HG02973 (cell line): ENCODE data around the gene VPS35L.
"Not testable (repeated sequence)": the region's sequence is repeated elsewhere in the genome, so short reads cannot be mapped to it uniquely, and the experiment has no call there.

Experiments used
- ATAC-seq: cut with Tn5 transposase; IDR thresholded peaks from one replicate; pipeline ENCODE4 v1.9.1; 2021; ENCODE audit warnings: moderate library complexity; ENCODE audit not compliant: unreplicated experiment

VPS35L gene

GRCh38 chr16:19532601-19533000 lies 22.9 kb upstream of the VPS35L start:
- ATAC-seq = no peak

- no peak for ATAC-seq
Observed at GRCh38 chr16:19540241-19540970, 15.1 kb upstream of the VPS35L start.

DNA sequence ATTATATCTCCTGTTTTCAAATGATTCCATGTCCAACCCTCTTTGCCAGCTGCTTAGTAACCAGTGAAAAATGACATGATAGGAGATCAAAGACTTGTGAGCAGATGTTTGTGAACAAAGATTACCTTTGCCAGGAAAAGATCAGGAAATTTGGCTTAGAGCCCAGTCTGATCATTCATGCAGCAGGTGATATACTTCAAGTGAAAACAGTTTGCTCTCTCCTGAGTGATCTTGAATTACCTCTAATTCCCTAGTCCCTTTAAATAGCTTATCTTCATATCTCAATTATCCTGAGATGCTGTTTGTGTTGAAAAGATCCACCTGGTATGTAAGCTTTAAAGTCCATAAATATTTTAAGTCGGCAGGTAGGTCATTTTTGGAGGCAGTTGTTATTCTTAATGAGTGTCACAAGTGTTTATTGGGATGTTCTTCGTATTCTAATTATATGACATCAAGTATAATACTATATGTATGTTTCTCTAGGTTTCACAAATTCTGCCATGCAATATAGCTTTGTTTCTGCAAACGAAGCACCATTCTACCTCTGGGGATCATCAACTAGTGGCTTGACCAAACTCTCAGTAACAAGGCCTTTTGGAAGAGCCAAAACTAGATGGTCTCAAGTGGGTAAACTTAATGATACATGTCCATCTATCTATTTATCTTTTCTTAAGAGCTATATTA lies 13.2 kb upstream of the VPS35L start:
- ATAC-seq = no peak

DNA sequence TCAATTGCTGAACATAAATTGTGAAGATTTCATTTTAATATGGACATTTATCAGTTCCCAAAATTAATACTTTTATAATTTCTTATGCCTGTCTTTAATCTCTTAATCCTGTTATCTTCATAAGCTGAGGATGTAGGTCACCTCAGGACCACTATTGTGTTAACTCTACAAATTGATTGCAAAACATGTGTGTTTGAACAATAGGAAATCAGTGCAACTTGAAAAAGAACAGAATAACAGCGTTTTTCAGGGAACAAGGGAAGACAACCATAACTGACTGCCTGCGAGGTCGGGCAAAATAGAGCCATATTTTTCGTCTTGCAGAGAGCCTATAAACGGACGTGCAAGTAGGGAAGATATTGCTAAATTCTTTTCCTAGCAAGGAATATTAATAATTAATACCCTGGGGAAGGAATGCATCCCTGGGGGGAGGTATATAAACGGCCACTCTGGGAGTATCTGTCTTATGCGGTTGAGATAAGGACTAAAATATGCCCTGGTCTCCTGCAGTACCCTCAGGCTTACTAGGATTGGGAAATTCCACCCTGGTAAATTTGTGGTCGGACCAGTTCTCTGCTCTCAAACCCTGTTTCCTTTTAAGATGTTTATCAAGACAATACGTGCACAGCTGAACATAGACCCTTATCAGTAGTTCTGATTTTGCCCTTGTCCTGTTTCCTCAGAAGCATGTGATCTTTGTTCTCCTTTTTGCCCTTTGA lies 12.1 kb upstream of the VPS35L start:
- not testable (repeated sequence) for ATAC-seq

- ATAC-seq = no peak
Observed at GRCh38 chr16:19548144-19548543, 7.4 kb upstream of the VPS35L start.

- ATAC-seq = no peak
Observed at GRCh38 chr16:19549673-19550072, 5.8 kb upstream of the VPS35L start.

DNA sequence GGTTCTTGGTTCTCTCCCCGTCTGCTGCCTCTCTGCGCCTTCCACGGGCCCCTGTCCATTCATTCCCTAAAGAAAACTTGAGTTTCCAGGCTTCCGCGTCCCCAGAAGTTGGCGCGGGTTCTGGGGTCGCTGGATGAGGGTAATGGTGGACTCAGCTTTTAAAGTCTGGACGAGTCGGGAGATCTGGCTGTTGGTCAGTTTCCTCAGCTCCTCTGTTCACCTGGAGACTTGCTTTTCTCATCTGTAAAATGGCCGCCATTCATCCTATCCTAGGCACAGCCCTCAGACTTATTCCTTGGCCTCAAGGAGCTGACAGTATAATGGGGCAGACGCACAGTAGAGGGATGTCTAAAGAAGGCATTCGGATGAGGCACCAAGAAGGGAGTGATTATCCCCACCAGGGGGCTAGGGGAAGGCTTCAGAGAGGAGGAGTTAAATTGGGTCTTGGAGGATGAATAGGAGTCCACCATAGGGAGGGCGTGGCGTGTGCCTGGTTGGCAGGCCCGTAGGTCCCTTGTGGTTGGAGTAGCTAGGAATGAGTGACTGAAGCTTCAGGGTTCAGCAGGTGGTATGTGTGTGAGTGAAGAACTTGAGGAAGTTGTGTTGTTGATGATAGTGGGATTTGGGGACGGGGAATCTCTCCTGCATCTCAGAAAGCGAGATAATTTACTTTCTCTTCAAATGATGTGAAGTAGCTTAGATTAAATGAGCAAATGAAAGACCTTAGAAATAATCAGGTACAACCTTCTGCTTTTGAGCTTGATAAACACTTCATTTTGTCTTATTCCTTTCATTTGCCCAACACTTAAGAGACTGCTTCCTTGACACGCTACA lies 652 bp downstream of the VPS35L start:
- ATAC-seq = no peak

DNA sequence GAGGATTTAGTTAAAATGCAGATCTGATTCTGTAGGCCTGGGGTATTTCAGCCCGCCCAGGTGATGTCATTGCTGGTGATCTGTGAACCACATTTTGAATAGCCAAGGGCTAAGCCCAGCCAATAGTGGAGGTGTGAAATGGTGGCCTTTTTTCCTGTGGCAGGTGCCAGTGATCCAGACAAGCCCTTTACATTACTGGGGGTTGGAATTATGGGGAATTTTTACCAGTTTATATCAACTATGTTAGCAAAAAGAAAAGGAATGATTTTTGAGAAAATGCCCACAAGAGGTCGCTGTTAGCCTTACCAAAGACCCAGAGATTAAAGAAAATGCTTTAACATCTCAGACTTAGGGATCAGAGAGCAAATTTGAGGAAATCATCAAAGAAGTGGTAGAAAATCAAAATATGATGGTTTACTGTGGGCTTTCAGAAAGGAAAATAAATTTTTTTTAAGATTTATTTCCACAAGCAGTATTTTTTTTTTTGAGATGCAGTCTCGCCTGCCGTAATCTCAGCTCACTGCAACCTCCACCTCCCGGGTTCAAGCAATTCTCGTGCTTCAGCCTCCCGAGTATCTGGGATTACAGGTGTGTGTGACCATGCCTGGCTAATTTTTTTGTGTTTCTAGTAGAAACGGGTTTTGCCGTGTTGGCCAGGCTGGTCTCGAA lies 3.9 kb downstream of the VPS35L start:
- ATAC-seq = no peak

GRCh38 chr16:19560078-19560477 lies 4.6 kb downstream of the VPS35L start:
- ATAC-seq = no peak

DNA sequence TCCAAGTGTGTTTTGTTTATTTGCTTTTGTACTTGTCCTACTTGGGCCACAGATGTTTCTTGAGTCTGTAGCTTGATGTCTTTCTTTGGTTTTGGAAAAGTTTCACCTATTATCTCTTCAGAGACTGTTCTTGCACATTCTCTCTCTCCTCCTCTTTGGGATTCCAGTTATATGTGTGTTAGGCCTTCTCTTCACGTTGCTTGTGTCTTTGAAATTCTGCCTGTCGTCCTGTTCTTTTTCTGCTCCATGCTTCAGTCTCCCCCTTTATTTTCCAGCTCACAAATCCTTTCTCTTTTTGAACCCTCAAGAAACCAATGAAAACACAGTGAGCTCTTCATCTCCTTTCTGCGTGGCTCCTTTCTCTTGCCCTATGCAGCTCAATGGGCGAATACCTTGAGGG lies 7.9 kb downstream of the VPS35L start:
- ATAC-seq = no peak

DNA sequence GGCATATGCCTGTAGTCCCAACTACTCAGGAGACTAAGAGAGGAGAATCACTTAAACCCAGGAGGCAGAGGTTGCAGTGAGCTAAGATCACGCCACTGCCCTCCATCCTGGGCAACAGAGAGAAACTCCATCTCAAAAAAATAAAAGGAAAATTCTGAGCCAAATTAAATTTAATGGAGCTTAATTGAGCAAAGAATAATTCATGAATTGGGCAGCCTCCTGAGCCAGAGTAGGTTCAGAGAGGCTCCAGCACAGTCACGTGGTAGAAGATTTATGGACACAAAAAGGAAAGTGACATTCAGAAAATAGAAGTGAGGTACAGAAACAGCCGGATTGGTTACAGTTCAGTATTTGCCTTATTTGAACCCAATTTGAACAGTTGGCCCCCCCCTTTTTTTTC lies 10.9 kb downstream of the VPS35L start:
- no peak for ATAC-seq

DNA sequence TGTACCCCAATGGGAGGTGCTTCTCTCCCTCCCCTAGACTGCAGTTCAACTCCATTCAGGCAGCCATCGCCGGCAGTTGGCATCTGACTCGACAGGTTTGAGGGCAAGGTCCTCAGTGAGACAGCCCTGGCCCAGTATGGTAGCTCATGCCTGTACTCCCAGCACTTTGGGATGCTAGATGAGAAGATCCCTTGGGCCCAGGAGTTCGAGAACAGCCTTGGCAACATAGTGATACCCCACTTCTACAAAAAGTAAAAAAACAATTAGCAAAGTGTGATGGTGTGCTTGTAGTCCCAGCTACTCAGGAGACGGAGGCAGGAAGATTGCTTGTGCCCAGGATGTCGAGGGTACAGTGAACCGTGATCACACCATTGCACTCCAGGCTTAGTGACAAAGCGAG lies 12.1 kb downstream of the VPS35L start:
- ATAC-seq = no peak

DNA sequence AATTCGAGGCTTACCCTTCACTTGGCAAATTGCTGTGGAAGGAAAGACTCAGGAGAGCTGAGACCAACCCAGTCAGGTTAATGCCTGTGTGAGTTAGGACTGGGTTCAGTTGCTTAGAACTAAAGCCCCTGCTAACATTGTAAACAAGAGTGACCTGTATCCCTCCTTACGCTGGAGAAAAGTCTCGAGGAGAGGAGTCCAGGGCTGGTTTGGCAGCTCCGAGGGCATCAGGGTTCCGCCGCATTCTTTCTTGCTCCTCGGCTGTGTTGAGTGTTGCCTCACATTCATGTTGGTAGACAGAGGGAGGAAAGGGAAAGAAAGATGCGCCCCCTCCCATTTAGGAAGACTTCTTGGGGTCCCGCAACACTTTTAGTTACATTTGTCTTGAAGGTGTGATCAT lies 18.5 kb downstream of the VPS35L start:
- no peak for ATAC-seq

DNA sequence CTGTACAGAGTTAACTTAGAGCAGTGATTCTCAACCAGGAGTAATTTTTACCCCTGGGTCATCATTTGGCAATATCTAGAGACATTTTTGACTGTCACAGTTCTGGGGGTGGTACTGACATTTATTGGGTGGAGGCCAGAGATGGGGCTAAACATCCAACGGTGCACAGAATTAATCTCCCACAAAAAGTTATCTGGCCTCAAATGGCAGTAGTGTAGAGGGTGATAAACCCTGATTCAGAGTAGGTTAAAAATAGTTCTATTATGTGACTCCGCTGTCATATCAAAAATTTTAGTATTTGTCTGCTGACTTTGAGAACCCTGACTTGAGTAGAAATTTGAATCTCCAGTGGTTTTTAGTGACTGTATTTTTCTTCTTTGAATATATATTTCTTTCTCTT lies 19.1 kb downstream of the VPS35L start:
- no peak for ATAC-seq

DNA sequence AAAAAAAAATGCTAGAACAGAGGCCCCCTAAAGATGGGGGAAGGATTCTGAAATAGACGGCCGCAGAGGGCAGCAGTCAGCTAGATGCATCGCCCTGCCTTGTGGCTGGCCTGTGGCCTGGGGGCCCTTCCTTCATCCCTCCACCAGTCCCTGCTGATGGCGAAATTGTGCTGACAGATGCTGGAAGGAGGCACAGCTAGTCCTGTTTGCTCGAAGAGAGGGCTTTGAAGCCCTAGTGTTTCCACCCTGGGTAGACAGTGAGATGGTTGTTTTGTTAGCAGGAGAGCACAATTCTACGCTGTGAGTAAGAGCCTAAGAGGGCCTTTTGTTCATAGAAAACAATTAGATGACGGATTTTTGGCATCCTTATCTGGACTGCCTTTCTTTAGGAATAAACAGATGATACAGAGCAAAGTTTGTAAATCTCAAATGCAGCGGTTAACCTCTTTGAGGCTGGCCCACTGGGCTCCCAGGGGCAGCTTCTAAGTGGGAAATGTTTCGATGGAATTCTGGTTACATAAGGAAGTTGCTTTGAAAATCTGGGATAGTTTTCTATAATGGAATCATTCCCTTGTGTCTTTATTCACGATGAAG lies 23.0 kb downstream of the VPS35L start:
- ATAC-seq = no peak

- no peak for ATAC-seq
Observed at GRCh38 chr16:19582050-19582831, 26.7 kb downstream of the VPS35L start.

DNA sequence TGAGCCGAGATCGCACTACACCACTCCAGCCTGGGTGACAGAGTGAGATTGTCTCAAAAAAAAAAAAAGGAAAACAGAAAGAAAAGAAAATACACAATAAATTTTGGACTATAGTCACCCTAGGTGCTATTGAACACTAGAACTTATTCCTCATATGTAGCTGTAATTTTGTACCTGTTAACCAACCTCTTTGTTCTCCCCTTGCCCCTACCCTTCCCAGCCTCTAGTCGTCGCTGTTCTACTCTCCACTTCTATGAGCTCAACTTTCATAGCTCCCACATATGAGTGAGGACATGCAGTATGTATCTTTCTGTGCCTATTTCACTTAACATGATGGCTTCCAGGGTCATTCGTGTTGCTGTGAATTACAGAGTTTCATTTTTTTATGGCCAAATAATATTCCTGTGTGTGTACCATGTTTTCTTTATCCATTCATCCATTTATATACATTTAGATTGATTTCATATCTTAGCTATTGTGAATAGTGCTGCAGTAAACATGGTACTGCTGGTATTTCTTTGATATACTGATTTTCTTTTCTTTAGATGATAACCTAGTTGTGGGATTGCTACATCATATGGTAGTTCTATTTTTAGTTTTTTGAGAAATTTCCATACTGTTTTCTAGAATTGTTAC lies 28.3 kb downstream of the VPS35L start:
- ATAC-seq = no peak

GRCh38 chr16:19588661-19589060 lies 33.2 kb downstream of the VPS35L start:
- ATAC-seq = no peak

DNA sequence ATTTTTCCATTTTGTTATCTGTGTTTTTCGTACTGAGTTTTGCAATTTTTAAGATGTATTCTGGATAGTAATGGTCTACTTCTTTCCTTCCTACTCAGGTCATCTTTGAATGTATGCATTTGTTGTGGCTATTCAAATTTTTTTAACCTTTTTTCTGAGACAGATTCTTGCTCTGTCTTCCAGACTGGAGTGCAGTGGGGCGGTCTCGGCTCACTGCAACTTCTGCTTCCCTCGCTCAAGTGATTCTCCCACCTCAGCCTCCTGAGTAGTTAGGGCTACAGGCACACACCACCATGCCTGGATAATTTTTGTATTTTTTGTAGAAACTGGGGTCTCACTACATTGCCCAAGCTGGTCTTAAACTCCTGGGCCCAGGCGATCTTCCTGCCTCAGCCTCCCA lies 33.6 kb downstream of the VPS35L start:
- no peak for ATAC-seq
